Activated CD8-positive, alpha-beta memory T cell treated with anti-CD3 and anti-CD28 coated beads for 24 hours (primary cell): ENCODE results near the gene PTPRS.
"Not testable (repeated sequence)": the region's sequence is repeated elsewhere in the genome, so short reads cannot be mapped to it uniquely, and the experiment has no call there.

Experiments used
- DNase-seq: peaks from one replicate; pipeline ENCODE4 v3.0.0-alpha.2; 2020

PTPRS gene

DNA sequence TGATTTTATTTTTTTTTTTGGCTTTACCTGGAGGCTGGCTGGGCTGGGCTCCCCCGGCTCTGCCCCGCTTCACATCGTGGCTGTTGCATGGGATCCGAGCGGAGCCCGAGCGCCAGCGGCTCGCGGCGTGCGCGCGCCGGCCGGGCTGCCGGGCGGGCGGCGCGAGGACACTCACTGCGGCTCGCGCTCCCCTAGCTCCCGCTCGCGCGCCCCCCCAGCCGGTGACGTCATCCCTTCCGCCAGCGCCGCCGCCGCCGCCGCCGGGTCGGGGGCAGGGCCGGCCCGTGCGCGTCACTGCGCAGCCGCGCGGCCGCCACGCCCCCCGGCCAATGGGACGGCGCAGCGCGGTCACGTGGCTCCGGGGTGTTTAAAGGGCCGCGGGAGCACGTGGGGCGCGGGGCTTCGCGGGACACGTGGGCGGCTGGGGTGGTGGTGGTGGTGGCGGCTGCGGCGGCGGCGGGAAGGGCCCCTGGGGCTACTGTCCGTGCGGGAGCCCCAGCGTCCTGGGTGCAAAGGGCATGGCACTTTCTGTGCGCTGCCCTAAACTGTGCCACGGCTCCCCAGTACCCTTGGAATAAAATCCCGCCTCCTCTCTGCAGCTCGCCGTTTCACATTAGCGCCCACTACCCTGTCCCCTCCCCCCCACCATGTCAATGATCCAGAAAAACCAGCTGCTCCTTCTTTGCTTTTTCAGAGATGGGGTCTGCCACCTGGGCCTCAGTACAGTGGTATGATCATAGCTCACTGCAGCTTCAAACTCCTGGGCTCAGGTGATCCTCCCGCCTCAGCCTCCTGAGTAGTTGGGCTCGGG lies at the start of gene PTPRS:
Gene PTPRS, minus strand, starts transcription at position 176 of the 811 bp plus-strand sequence. CDS start 54,672 bp downstream, outside the sequence.
- DNase-seq = peak; percentile 87

DNA sequence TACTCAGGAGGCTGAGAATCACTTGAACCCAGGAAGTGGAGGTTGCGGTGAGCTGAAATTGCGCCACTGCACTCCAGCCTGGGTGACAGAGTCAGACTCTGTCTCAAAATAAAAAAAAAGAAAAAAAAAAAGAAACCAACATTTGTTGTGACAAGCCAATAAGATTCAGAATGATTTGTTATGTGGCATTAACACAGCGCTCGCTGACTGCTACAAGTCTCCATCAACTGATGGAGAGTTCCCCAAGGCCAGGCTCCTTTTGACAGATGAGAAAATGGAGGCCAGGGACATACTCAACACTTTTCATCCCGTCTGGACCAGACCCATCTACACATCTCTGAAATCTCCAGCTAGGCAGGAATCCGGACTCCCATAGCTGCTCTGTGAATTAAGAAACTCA lies 48.7 kb upstream of the PTPRS start:
- no peak for DNase-seq

DNA sequence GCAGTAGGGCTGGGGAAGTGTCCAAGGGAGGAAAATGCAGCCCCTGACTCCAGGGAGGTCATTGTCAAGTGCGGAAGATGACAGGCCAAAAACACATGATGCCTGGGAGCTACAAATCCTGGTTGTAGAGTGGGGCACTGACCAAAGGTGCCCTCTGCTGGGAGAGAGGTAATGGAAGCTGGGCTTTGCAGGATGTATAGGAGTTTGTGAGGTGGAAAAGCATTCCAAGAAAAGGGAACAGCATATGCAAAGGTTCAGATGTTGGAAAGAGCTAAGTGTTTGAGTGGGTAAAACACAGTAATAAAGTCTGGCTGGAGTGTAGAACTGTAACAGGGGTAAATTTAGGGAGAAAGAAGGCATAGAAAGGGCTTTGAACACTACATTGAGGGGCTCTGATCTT lies 46.9 kb upstream of the PTPRS start:
- no peak for DNase-seq

GRCh38 chr19:5386841-5387240 lies 46.2 kb upstream of the PTPRS start:
- DNase-seq = no peak

- not testable (repeated sequence) for DNase-seq
Observed at GRCh38 chr19:5381197-5381596, 40.6 kb upstream of the PTPRS start.

GRCh38 chr19:5380215-5380919 lies 39.8 kb upstream of the PTPRS start:
- no peak for DNase-seq

DNA sequence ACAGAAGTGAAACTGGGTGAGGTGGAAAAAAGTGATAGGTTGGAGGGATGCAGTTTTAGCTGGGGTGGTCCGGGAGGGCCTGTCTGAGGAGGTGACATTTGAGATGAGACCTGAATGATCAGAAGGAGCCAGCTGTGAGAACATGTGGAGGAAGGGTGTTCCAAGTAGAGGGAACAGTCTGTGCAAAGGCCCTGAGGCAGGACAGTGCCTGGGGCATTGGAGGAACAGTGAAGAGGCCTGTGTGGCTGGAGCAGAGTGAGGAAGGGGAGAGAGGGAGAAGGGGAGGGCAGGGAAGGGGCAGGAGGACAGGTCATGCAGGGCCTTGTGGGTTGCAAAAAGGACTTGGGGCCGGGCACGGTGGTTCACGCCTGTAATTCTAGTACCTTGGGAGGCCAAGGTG lies 36.3 kb upstream of the PTPRS start:
- no peak for DNase-seq

GRCh38 chr19:5372572-5373200 lies 32.1 kb upstream of the PTPRS start:
- DNase-seq = no peak

DNA sequence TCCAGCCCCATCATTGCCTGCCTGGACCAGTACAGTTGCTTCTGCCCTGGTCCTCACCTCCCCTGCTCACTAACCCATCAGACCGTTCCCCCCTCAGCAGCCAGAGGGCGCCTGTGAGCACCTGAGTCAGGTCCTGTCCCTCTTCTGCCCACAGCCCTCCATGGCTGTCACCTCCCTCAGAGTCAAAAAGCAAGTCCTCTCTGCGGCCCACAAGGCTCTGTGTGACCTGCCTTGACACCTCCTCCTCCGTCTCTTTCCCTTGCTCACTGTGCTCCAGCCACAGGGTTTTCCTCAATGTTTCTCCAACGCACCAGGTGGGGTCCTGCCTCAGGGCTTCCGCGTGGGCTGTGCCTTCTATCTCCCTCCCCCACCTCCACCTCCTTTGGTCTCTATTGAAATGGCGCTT lies 29.4 kb upstream of the PTPRS start:
- DNase-seq = peak; percentile 82

DNA sequence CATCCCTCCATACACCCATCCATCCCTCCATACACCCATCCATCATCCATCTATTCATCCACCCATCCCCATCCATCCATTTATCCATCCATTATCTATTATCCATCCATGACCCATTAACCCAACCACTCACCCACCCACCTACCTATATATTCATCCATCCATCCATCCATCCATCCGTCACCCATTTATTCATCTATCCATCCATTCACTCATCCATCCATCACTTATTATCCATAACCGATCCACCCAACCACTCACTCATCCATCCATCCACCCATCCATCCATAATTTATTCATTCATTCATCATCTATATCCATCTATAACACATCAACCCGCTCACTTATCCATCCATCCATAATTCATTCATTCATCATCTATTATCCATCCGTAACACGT lies 28.7 kb upstream of the PTPRS start:
- no peak for DNase-seq

GRCh38 chr19:5367530-5368133 lies 27.0 kb upstream of the PTPRS start:
- no peak for DNase-seq

GRCh38 chr19:5365905-5366304 lies 25.3 kb upstream of the PTPRS start:
- DNase-seq = no peak

GRCh38 chr19:5364674-5365073 lies 24.1 kb upstream of the PTPRS start:
- DNase-seq = no peak

GRCh38 chr19:5361839-5362238 lies 21.2 kb upstream of the PTPRS start:
- not testable (repeated sequence) for DNase-seq

DNA sequence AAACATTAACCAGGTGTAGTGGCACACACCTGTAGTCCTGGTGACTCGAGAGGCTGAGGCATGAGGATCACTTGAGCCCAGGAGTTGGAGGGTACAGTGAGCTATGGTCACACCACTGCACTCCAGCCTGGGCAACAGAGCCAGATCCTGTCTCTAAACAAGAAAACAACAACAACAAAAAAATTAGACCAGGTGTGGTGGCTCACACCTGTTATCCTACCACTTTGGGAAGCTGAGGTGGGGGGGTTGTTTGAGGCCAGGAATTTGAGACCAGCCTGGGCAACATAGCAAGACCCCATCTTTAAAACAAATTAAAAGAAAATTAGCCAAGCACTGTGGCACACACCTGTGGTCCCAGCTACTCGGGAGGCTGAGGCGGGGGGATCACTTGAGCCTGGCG lies 20.8 kb upstream of the PTPRS start:
- DNase-seq = no peak

DNA sequence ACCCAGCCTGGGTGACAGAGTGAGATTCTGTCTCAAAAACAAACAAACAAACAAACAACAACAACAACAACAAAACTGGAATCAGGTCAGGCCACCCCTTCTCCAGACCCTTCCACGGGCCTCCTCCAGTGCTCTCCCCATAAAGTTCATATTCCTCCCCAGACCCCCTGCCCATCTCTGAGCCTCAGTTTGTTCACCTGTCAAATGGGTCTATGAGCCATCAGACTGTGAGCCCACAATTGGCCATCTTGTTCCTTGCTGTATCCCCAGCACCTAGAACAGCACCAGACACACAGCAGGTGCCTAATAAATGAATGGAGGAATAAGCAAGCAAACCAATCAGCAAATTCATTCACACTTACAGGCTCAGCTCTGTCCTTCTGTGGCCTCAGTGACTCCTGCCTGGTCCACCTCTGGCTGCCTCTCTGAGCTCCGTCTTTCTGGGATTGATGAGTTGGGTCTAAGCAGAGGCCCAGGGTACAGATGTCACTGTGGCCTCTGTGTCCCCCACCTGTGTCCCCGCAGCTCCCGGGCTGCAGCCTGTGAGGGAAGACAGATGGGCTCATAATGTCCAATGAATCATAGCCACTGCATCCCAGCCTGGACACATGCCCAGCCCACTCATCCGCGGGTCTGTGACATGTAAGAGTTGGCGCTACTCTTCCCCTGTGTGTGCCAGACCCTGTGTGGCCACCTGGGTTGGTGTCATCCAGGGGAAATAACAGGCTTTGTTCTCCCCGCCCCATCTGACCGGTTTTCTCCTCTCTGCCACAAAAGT lies 19.6 kb upstream of the PTPRS start:
- no peak for DNase-seq

GRCh38 chr19:5358173-5358800 lies 17.7 kb upstream of the PTPRS start:
- no peak for DNase-seq

- no peak for DNase-seq
Observed at GRCh38 chr19:5357584-5357983, 17.0 kb upstream of the PTPRS start.

DNA sequence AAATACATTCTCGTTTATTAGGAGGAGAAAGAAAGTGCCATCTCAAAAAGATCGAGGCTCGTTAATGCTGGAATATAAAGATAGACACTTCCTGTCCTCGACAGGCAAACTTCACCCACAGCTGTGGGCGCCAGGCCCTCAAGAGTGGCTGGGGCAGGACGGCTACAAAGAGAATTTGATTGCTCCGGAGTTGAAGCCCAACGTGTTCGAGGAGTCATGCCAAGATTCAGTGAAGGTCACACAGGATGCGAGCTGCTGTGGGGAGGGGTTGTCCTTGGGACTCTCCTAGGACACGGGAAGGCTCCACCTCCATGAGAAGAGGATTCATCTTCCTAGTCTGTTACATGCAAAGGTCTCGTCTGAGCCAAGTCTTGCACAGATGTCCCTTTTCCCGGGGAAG lies 16.3 kb upstream of the PTPRS start:
- DNase-seq = no peak

- DNase-seq = no peak
Observed at GRCh38 chr19:5356428-5356827, 15.8 kb upstream of the PTPRS start.

GRCh38 chr19:5355693-5356092 lies 15.1 kb upstream of the PTPRS start:
- DNase-seq = no peak

- no peak for DNase-seq
Observed at GRCh38 chr19:5355076-5355475, 14.5 kb upstream of the PTPRS start.
